Measurements from ENCODE around the gene TASOR. TPM values are rescaled to one million over a fixed set of nuclear protein-coding genes. Genes with fewer than 3 reads are reported as not detected.

TASOR gene
- total RNA-seq, 1 experiment from 2014 or later: 35.8 TPM

- RAD21 ChIA-PET (ENCODE audit: low non-redundant PET in 1 of 2, low total read pairs in 2 of 2, uncharacterized antibody in 2 of 2, unreplicated experiment in 2 of 2): interaction anchor here in 1 of 2 experiments (1.4 kb wide), 1 partner anchor 288 kb away, joined by 4 read pairs; no protein-coding TSS in a partner anchor
- H3K4me3 ChIP-seq (replicated peaks in 1 of 2; ENCODE audit: low read depth in 1 of 2, low read length in 2 of 2): no peak overlapping the region
- no TSS peak for BruUV-seq (replicated peaks)
- H4K20me1 ChIP-seq (ENCODE audit: insufficient read depth): no peaks in the 10 kb centered on the region
- H3K9ac ChIP-seq (ENCODE audit: low read length): no peak overlapping the region
- no peaks in the 10 kb centered on the region for H3K27me3 ChIP-seq (ENCODE audit: insufficient read depth, low read length)
- no peaks in the 10 kb centered on the region for H3K36me3 ChIP-seq (ENCODE audit: control insufficient read depth in 1 of 2, insufficient read depth in 2 of 2, low read length in 2 of 2)
- peaks cover 0 to 6% of the 10 kb centered on the region in 2 experiments; a peak in 1 of 4 replicates for H3K4me1 ChIP-seq (ENCODE audit: control insufficient read depth in 1 of 2, insufficient read depth in 2 of 2, low read length in 2 of 2)
- POLR2A ChIA-PET: no interaction called here
- DNase-seq (ENCODE audit: low read depth, low spot score) (no peak), ATAC-seq (no peak)
- no peak overlapping the region for H3K4me2 ChIP-seq (ENCODE audit: low read length)
- H3K79me2 ChIP-seq (ENCODE audit: insufficient read depth, low read length): no peaks in the 10 kb centered on the region
- no peak overlapping the region for H3K27ac ChIP-seq (ENCODE audit: low read depth, low read length)
- no peaks in the 10 kb centered on the region for H3K9me3 ChIP-seq (ENCODE audit: control insufficient read depth in 1 of 2, insufficient read depth in 1 of 2, low read depth in 1 of 2, low read length in 2 of 2)
- H3K9me2 ChIP-seq (ENCODE audit: insufficient read depth): no peaks in the 10 kb centered on the region
- intact Hi-C loops (cut with micrococcal nuclease): no loop called here
- H2AFZ ChIP-seq (ENCODE audit: low read depth, low read length, poor library complexity, severe bottlenecking): no peak overlapping the region
- TF ChIP-seq FOSL1 (IDR thresholded peaks at IDR 0.05; ENCODE audit: low read depth) (no peak), ELF1 (IDR thresholded peaks at IDR 0.05; ENCODE audit: borderline replicate concordance, low read depth) (no peak), EGR1 (IDR thresholded peaks at IDR 0.05; ENCODE audit: low read depth) (no peak), EZH2phosphoT487 (IDR thresholded peaks at IDR 0.05; ENCODE audit: borderline replicate concordance) (no peak), CBX3 (IDR thresholded peaks at IDR 0.05; ENCODE audit: low read depth) (no peak), SIN3A (IDR thresholded peaks at IDR 0.05; ENCODE audit: low read depth) (no peak), MAX (IDR thresholded peaks at IDR 0.05) (no peak), EZH2 (IDR thresholded peaks at IDR 0.05) (no peak), POLR2A (IDR thresholded peaks at IDR 0.05; ENCODE audit: borderline replicate concordance, extremely low read depth, insufficient read depth, insufficient read length) (no peak), REST (IDR thresholded peaks at IDR 0.05; ENCODE audit: low read depth) (no peak), CTCF (IDR thresholded peaks at IDR 0.05 in 2 of 3, conservative IDR thresholded peaks at IDR 0.05 in 1 of 3; ENCODE audit: borderline replicate concordance in 1 of 3, insufficient read depth in 1 of 3, low read depth in 2 of 3, low read length in 2 of 3) (no peak), ATF3 (IDR thresholded peaks at IDR 0.05) (no peak), ZFX (IDR thresholded peaks at IDR 0.05) (no peak), RAD21 (IDR thresholded peaks at IDR 0.05; ENCODE audit: low read depth) (no peak)
- CTCF ChIA-PET: interaction anchor here (3.7 kb wide), 1 partner anchor 290 kb away, joined by 63 read pairs; no protein-coding TSS in a partner anchor
Measured at GRCh38 chr3:56700151-56700550, 17.1 kb upstream of the TASOR start.
